GM18868 (cell line): ENCODE results near the gene MCTP2.
A peak's percentile ranks its signal among the peaks of the same experiment; 100 is the strongest.
"Not testable (repeated sequence)": the region's sequence is repeated elsewhere in the genome, so short reads cannot be mapped to it uniquely, and the experiment has no call there.

Experiments used
- ATAC-seq: cut with Tn5 transposase; IDR thresholded peaks from one replicate; pipeline ENCODE4 v1.9.1; 2021; ENCODE audit warnings: mild to moderate bottlenecking, moderate library complexity; ENCODE audit not compliant: unreplicated experiment

Gene MCTP2

DNA sequence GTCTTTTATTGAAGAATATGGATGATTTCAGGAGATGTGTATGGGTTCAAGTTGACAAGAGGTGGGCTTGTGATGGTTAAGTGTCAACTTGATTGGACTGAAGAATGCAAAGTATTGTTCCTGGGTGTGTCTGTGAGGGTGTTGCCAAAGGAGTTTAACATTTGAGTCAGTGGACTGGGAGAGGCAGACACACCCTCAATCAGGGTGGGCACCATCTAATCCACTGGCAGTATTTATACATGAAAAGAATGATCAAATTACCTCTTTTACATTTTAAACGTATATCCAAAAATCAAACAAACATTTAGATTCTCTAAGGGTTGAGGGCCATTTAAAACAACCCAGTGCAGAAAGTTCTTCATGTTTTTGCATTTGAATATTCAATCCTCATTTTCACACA, 262.2 kb downstream of the MCTP2 start:
- ATAC-seq = not testable (repeated sequence)

GRCh38 chr15:94494732-94495131, 263.4 kb downstream of the MCTP2 start:
- no peak for ATAC-seq

- no peak for ATAC-seq
These were observed 271.9 kb downstream of the MCTP2 start for GRCh38 chr15:94503293-94503692.

GRCh38 chr15:94509259-94509658, 277.9 kb downstream of the MCTP2 start:
- no peak for ATAC-seq

DNA sequence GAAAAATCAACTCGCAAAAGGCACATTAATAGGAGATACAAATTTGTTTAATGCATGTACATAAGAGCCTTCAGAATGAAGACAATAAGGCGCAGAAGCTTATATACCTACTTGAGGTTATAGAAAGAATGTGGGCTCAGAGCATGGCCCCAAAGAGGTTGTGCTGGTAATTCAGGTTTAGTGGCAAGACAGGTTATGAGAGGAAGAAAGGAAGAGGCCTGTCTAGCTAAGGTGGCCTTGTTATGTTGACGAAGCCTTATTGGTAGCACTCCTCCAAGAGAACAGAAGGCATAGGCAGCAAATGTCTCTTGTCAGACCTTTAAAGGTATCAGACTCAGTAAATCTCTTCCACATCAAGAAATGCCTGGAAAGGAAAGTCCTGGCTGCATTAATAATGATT, 290.8 kb downstream of the MCTP2 start:
- no peak for ATAC-seq

DNA sequence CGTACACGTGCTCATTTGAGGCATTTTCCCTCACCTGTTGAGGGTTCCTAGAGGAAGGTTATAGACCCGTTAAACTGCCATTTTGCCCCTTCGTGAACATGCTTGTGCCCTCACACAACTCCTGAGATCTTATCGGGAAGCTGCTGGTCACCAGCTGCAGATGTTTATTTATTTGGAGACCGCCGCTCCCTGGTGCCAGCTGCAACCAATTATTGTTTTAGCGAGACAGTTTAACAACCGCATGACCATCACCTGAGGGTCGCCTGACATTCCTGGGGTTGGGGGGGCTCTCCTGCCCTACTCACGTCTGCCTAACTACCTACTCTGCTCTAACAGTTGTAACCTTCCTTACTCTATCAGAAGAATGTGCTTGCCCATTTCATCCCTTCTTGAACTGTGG, 292.5 kb downstream of the MCTP2 start:
- ATAC-seq = no peak

DNA sequence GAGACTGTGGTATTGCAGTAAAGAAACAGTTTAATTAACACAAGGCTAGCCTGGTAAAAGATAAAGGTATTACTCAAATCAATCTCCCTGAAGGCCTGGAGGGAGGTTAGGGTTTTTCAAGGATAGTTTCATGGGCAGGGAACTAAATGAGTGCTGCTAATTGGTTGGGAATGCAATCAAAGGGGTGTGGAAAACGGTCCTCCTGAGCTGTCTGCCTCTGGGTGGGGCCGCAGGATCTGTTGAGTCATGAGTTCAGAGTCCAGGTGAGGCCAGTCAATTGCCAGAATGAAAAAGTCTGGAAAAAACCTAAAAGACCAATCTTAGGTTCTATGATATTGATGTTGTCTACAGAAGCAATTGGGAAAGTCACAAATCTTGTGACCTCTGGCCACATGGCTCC, 293.2 kb downstream of the MCTP2 start:
- no peak for ATAC-seq

DNA sequence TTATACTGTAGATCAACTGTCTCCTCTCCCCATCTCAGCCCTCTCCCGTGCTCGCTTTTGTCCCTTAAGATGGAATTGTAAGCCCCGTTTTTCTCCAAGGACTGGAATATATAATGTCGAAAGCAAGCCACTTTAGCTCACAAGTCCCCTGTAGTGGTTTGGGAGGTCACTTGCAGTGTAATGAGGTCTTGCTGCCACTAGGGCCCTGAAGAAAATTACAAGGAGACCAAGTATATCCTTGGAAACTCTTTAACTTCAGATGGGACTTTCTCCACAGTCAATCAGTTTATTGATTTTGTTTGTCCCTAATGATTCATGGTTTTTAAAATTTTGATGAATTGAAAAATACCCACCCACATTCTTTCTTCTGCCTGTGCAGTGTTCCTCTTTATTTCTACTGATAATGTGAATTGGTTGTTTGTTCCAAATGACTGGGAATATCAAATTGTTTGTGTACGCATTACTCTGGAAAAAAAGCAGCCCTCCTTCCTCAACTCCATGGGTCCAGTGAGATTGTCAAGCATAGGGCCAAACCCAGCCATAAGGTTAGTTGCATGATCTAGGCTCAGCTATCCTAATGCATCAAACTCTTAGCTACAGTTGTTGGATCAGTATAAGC, 294.8 kb downstream of the MCTP2 start:
- peak; percentile 84 for ATAC-seq

DNA sequence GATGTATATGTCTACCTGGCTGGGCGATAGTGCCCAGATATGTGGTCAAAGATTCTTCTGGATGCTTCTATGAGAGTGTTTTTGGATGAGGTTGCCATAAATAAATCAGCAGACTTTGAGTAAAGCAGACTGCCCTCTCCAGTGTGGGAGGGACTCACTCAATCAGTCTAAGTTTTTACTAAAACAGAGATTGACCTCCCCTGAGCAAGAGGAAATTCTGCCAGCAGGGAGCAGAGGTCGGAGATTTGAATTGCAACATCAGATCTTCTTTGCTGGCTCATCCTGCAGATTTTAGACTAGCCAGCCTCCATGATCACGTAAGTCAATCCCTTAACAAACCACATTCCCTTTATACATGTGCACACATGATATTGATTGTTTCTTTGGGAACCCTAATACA, 300.9 kb downstream of the MCTP2 start:
- ATAC-seq = no peak
